K562 (cell line): ENCODE results near the gene SYS1. TPM values are rescaled to one million over a fixed set of nuclear protein-coding genes. Genes with fewer than 3 reads are reported as not detected.

ENCODE experiments used
- CCNT2 ChIP-seq: IDR thresholded peaks from 2 replicates; pipeline ENCODE4 v1.6.1; 2011; ENCODE audit warnings: borderline replicate concordance, low read depth, mild to moderate bottlenecking, moderate library complexity, mixed read lengths, low read length; ENCODE audit not compliant: insufficient read length; ENCODE audit errors: extremely low read depth
- CHAMP1 ChIP-seq: fragments of 450-650 bp; IDR thresholded peaks from 2 replicates; pipeline ENCODE4 v1.6.1; 2016; ENCODE audit warnings: mild to moderate bottlenecking
- CREB1 ChIP-seq, 2 experiments: sonication (generic) in 1 of 2; formaldehyde crosslinking in 1 of 2; IDR thresholded peaks; 2 replicates each; pipeline versions ENCODE4 v1.6.1 to v1.8.0; 2012 to 2022; ENCODE audit warnings: inconsistent platforms in 1 of 2, mild to moderate bottlenecking in 1 of 2, missing genetic modification reagents in 1 of 2, moderate library complexity in 1 of 2
- HMBOX1 ChIP-seq: sonication (generic); IDR thresholded peaks from 2 replicates; pipeline ENCODE4 v1.6.1; 2016
- NCOR1 ChIP-seq: fragments of 450-650 bp; IDR thresholded peaks from 2 replicates; pipeline ENCODE4 v1.6.1; 2016; ENCODE audit warnings: mild to moderate bottlenecking, moderate library complexity
- SAFB ChIP-seq: fragments of 200-400 bp; formaldehyde crosslinking; IDR thresholded peaks from 2 replicates; pipeline ENCODE4 v1.6.1; 2017; ENCODE audit warnings: low read depth, low read length, borderline replicate concordance
- TAL1 ChIP-seq: fragments of 450-650 bp; IDR thresholded peaks from 2 replicates; pipeline ENCODE4 v1.6.1; 2016; ENCODE audit warnings: mild to moderate bottlenecking
- TCF7L2 ChIP-seq: fragments of 150-350 bp; IDR thresholded peaks from 2 replicates; pipeline ENCODE4 v1.6.1; 2016; ENCODE audit warnings: low read depth, mild to moderate bottlenecking, low read length, moderate library complexity
- ZBTB11 ChIP-seq, 3 experiments: fragments of 200-800 bp in 1 of 3; fragments of 250-450 bp in 1 of 3; fragments of 450-650 bp in 1 of 3; sonication (Bioruptor Pico) in 1 of 3; sonication (Bioruptor generic) in 1 of 3; formaldehyde crosslinking in 1 of 3; IDR thresholded peaks; 2 replicates each; pipeline versions ENCODE4 v1.6.1 to v1.8.0; 2016 to 2022; ENCODE audit warnings: mild to moderate bottlenecking in 2 of 3, missing genetic modification characterization in 2 of 3, missing compliant biosample characterization in 1 of 3, moderate library complexity in 1 of 3
- ZC3H8 ChIP-seq: fragments of 450-650 bp; IDR thresholded peaks from 2 replicates; pipeline ENCODE4 v1.6.1; 2017
- ZMIZ1 ChIP-seq, 2 experiments: fragments of 150-350 bp in 1 of 2; IDR thresholded peaks; 2 replicates each; pipeline ENCODE4 v1.6.1; 2012 to 2016; ENCODE audit warnings: low read depth in 2 of 2, low read length in 2 of 2, mild to moderate bottlenecking in 1 of 2, moderate library complexity in 1 of 2
- ZNF140 ChIP-seq: fragments of 250-450 bp; sonication (Bioruptor Pico); IDR thresholded peaks from 2 replicates; pipeline ENCODE4 v1.8.0; 2021; ENCODE audit warnings: moderate library complexity, mild to moderate bottlenecking, inconsistent platforms
- ZNF232 ChIP-seq: sonication (generic); formaldehyde crosslinking; IDR thresholded peaks from 2 replicates; pipeline ENCODE4 v1.8.0; 2022; ENCODE audit warnings: mild to moderate bottlenecking, missing genetic modification reagents
- ZSCAN32 ChIP-seq: fragments of 450-650 bp; formaldehyde crosslinking; IDR thresholded peaks from 2 replicates; pipeline ENCODE4 v1.4.0; 2020; ENCODE audit warnings: mild to moderate bottlenecking, moderate library complexity
- polyA plus RNA-seq, 8 experiments: library from polyadenylated mRNA; depleted of rRNA in 4 of 8; stranded (reverse) in 5 of 8; unstranded in 3 of 8; fragments of >200 nt; fragmentation: Nextera tagmentation in 2 of 8; fragmentation: Illumina TruSeq in 1 of 8; extraction: Ambion mirVana in 2 of 8; extraction: Trizol in 1 of 8; gene quantifications; 2 replicates each; pipeline versions ENCODE4 v1.2.1 to v1.2.3, GENCODE V29; 2011 to 2014; ENCODE audit warnings: inconsistent platforms in 1 of 8, missing spikeins in 1 of 8
- total RNA-seq, 7 experiments: library from RNA; depleted of rRNA in 6 of 7; stranded (reverse); fragments of >200 nt in 6 of 7; fragmentation: Illumina TruSeq in 2 of 7; extraction: Trizol in 2 of 7; gene quantifications; 2 replicates each; pipeline versions ENCODE4 v1.2.1 to v1.2.3, GENCODE V29; 2011 to 2021; ENCODE audit warnings: low replicate concordance in 1 of 7

The SYS1 gene
- total and polyA plus RNA-seq, 9 of the 15 experiments (the other 6 are each of a cell fraction or from before 2014, with no cell fraction given) = 11.1 to 25.2 (median 17.5) TPM

GRCh38 chr20:45343532-45344167 is 19.3 kb upstream of the SYS1 start (continued):
- TF ChIP-seq CHAMP1 = no peak
- TF ChIP-seq ZSCAN32 = no peak
- no peak for TF ChIP-seq CREB1 (IDR thresholded peaks at IDR 0.05)
- TF ChIP-seq CREB1 (CRISPR knock-in tag; IDR thresholded peaks at IDR 0.05) = no peak
- no peak for TF ChIP-seq SAFB
- TF ChIP-seq CCNT2 = no peak
- no peak for TF ChIP-seq ZBTB11 (CRISPR knock-in tag; IDR thresholded peaks at IDR 0.05)
- no peak for TF ChIP-seq HMBOX1
- TF ChIP-seq TCF7L2 = no peak
- TF ChIP-seq ZNF140 = no peak
- no peak for TF ChIP-seq ZC3H8
- TF ChIP-seq ZMIZ1 (IDR thresholded peaks at IDR 0.05; ENCODE audit: low read depth in 2 of 2, low read length in 2 of 2) = no peak
- TF ChIP-seq ZNF232 (CRISPR knock-in tag) = no peak
- peak; percentile 43; the same call in 1 of the 2 replicates for TF ChIP-seq NCOR1
- TF ChIP-seq TAL1 = peak; percentile 71
